ENCODE results near the gene FAAP20. TPM values are rescaled to one million over a fixed set of nuclear protein-coding genes. Genes with fewer than 3 reads are reported as not detected.

FAAP20 gene
- total and polyA plus RNA-seq, 9 of the 15 experiments (the other 6 are each of a cell fraction or from before 2014, with no cell fraction given), result 0.58 to 143 (median 9.9) TPM

DNA sequence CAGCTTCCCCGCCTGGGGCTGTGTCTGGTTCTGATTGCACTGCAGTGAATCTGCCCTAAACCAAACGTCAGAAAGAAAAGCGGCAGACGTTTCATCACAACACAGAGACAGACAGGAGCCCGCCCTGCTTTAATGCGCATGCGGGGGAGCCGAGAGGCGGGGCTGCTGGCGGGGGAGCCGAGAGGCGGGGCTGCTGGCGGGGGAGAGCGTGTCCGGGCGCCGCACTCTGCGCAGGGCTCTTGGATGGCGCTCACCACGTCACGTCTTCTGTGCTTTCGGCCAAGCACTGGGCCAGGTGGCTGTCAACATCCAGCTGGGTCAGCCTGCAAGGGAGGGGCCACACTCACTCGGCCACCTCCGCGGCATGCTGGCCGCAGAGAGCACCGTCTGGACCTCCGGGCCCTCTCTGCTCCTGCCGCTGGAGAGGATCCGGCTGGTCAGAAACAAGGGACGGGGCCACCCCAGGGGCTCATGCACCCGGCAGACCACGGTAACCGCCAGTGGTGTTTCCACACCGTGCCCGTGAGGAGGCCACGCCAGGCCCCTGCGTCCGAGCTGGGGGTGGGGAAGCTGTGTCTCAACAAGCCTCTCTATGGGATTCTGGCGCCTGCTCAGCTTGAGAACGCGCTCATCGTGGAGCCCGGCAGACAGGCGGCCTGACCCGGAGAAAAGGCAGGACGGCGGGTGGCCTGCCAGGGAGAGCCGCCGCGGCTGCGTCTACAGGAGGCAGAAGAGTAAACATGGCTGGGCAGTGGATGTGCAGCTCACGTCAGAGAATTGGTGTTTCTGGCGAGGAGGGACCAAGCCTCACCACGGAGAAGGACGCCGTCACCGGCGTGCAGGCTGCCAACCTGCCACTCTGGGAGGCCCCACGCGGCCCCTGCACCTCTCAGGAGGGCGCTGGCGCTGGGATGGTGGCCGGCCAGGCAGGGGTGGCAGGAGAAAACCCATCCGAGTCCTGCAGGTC, 4.8 kb downstream of the FAAP20 start (continued):
- TF ChIP-seq TAF1 (IDR thresholded peaks at IDR 0.05; ENCODE audit: control insufficient read depth, extremely low read depth, insufficient read depth, low read length, severe bottlenecking) (no peak), CAMTA2 (CRISPR knock-in tag; conservative IDR thresholded peaks at IDR 0.05) (no peak), NCOA2 (IDR thresholded peaks at IDR 0.05; ENCODE audit: partially characterized antibody in 2 of 2) (no peak), JUN (IDR thresholded peaks at IDR 0.05; ENCODE audit: borderline replicate concordance, low read depth, low read length) (peak; percentile 55; the same call in 1 of the 2 replicates), JUN (CRISPR knock-in tag; IDR thresholded peaks at IDR 0.05; ENCODE audit: borderline replicate concordance) (no peak), SRSF1 (IDR thresholded peaks at IDR 0.05; ENCODE audit: low read depth, low read length) (no peak), ZNF778 (CRISPR knock-in tag; IDR thresholded peaks at IDR 0.05) (no peak), ZNF780A (CRISPR knock-in tag; IDR thresholded peaks at IDR 0.05) (no peak), TAF15 (IDR thresholded peaks at IDR 0.05; ENCODE audit: low read depth, low read length) (no peak), CREBBP (IDR thresholded peaks at IDR 0.05; ENCODE audit: low read depth, low read length) (no peak), ZFP1 (CRISPR knock-in tag; IDR thresholded peaks at IDR 0.05) (no peak), MITF (IDR thresholded peaks at IDR 0.05) (no peak), NR2C2 (CRISPR knock-in tag; IDR thresholded peaks at IDR 0.05) (no peak), NR2C2 (tag; IDR thresholded peaks at IDR 0.05) (peak; percentile 43), PHF20 (IDR thresholded peaks at IDR 0.05; ENCODE audit: partially characterized antibody) (no peak), ZNF696 (CRISPR knock-in tag; conservative IDR thresholded peaks at IDR 0.05) (no peak), NEUROD1 (IDR thresholded peaks at IDR 0.05; ENCODE audit: borderline replicate concordance, low read depth, low read length, partially characterized antibody) (no peak), TRIM24 (IDR thresholded peaks at IDR 0.05) (no peak), CSDE1 (IDR thresholded peaks at IDR 0.05) (no peak), SMARCA4 (IDR thresholded peaks at IDR 0.05) (no peak), L3MBTL2 (IDR thresholded peaks at IDR 0.05) (peak; percentile 87), ZNF12 (CRISPR knock-in tag; IDR thresholded peaks at IDR 0.05) (no peak)
- TF ChIP-seq, protein P1, sequence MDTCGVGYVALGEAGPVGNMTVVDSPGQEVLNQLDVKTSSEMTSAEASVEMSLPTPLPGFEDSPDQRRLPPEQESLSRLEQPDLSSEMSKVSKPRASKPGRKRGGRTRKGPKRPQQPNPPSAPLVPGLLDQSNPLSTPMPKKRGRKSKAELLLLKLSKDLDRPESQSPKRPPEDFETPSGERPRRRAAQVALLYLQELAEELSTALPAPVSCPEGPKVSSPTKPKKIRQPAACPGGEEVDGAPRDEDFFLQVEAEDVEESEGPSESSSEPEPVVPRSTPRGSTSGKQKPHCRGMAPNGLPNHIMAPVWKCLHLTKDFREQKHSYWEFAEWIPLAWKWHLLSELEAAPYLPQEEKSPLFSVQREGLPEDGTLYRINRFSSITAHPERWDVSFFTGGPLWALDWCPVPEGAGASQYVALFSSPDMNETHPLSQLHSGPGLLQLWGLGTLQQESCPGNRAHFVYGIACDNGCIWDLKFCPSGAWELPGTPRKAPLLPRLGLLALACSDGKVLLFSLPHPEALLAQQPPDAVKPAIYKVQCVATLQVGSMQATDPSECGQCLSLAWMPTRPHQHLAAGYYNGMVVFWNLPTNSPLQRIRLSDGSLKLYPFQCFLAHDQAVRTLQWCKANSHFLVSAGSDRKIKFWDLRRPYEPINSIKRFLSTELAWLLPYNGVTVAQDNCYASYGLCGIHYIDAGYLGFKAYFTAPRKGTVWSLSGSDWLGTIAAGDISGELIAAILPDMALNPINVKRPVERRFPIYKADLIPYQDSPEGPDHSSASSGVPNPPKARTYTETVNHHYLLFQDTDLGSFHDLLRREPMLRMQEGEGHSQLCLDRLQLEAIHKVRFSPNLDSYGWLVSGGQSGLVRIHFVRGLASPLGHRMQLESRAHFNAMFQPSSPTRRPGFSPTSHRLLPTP (IDR thresholded peaks at IDR 0.05; ENCODE audit: borderline replicate concordance, extremely low read depth, insufficient read length), result no peak
- TF ChIP-seq, protein P2, sequence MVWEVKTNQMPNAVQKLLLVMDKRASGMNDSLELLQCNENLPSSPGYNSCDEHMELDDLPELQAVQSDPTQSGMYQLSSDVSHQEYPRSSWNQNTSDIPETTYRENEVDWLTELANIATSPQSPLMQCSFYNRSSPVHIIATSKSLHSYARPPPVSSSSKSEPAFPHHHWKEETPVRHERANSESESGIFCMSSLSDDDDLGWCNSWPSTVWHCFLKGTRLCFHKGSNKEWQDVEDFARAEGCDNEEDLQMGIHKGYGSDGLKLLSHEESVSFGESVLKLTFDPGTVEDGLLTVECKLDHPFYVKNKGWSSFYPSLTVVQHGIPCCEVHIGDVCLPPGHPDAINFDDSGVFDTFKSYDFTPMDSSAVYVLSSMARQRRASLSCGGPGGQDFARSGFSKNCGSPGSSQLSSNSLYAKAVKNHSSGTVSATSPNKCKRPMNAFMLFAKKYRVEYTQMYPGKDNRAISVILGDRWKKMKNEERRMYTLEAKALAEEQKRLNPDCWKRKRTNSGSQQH (CRISPR knock-in tag; IDR thresholded peaks at IDR 0.05), result no peak
